ENCODE measurements around the gene ATXN2L.

The ATXN2L gene

GRCh38 chr16:28874406-28874805 lies 51.6 kb downstream of the ATXN2L start:
- no peak overlapping the region for H3K9ac ChIP-seq (ENCODE audit: low read depth, low read length)
- H3K27me3 ChIP-seq (ENCODE audit: control insufficient read depth, insufficient read depth, low read length), result no peaks in the 10 kb centered on the region
- peaks cover 6% of the 10 kb centered on the region; the same call in 1 of the 2 replicates for H3K4me1 ChIP-seq (ENCODE audit: control insufficient read depth, insufficient read depth, low read length)
- no peaks in the 10 kb centered on the region for H3K9me3 ChIP-seq (ENCODE audit: control insufficient read depth, insufficient read depth, low read length)
- H3K4me3 ChIP-seq (ENCODE audit: low read depth, low read length), result no peak overlapping the region
- H3K36me3 ChIP-seq (ENCODE audit: control insufficient read depth, insufficient read depth, low read length), result peaks cover 43% of the 10 kb centered on the region
- no peak overlapping the region for H3K27ac ChIP-seq (ENCODE audit: low read depth, low read length)

GRCh38 chr16:28875134-28876018 lies 52.6 kb downstream of the ATXN2L start:
- Histone ChIP-seq H3K27me3 (ENCODE audit: control insufficient read depth, insufficient read depth, low read length) (no peaks in the 10 kb centered on the region), H3K4me3 (ENCODE audit: low read depth, low read length) (no peak overlapping the region), H3K9me3 (ENCODE audit: control insufficient read depth, insufficient read depth, low read length) (no peaks in the 10 kb centered on the region), H3K9ac (ENCODE audit: low read depth, low read length) (no peak overlapping the region), H3K4me1 (ENCODE audit: control insufficient read depth, insufficient read depth, low read length) (peaks cover 6% of the 10 kb centered on the region; the same call in 1 of the 2 replicates), H3K27ac (ENCODE audit: low read depth, low read length) (peak overlapping the region; percentile 21), H3K36me3 (ENCODE audit: control insufficient read depth, insufficient read depth, low read length) (peaks cover 33% of the 10 kb centered on the region)

GRCh38 chr16:28876019-28876659 lies 53.3 kb downstream of the ATXN2L start:
- H3K9ac ChIP-seq (ENCODE audit: low read depth, low read length), result no peak overlapping the region
- peak overlapping the region; percentile 21 for H3K27ac ChIP-seq (ENCODE audit: low read depth, low read length)
- peaks cover 5% of the 10 kb centered on the region for H3K27me3 ChIP-seq (ENCODE audit: control insufficient read depth, insufficient read depth, low read length)
- no peaks in the 10 kb centered on the region for H3K9me3 ChIP-seq (ENCODE audit: control insufficient read depth, insufficient read depth, low read length)
- H3K4me3 ChIP-seq (ENCODE audit: low read depth, low read length), result no peak overlapping the region
- H3K36me3 ChIP-seq (ENCODE audit: control insufficient read depth, insufficient read depth, low read length), result peaks cover 26% of the 10 kb centered on the region
- peaks cover 12% of the 10 kb centered on the region; the same call in 1 of the 2 replicates for H3K4me1 ChIP-seq (ENCODE audit: control insufficient read depth, insufficient read depth, low read length)

GRCh38 chr16:28876973-28877654 lies 54.3 kb downstream of the ATXN2L start:
- no peaks in the 10 kb centered on the region for H3K9me3 ChIP-seq (ENCODE audit: control insufficient read depth, insufficient read depth, low read length)
- peaks cover 7% of the 10 kb centered on the region for H3K27me3 ChIP-seq (ENCODE audit: control insufficient read depth, insufficient read depth, low read length)
- peaks cover 16% of the 10 kb centered on the region for H3K36me3 ChIP-seq (ENCODE audit: control insufficient read depth, insufficient read depth, low read length)
- no peak overlapping the region for H3K9ac ChIP-seq (ENCODE audit: low read depth, low read length)
- no peak overlapping the region for H3K4me3 ChIP-seq (ENCODE audit: low read depth, low read length)
- peak overlapping the region; percentile 21 for H3K27ac ChIP-seq (ENCODE audit: low read depth, low read length)
- peaks cover 12% of the 10 kb centered on the region; the same call in 1 of the 2 replicates for H3K4me1 ChIP-seq (ENCODE audit: control insufficient read depth, insufficient read depth, low read length)

- Histone ChIP-seq H3K4me3 (ENCODE audit: low read depth, low read length) (no peak overlapping the region), H3K4me1 (ENCODE audit: control insufficient read depth, insufficient read depth, low read length) (peaks cover 12% of the 10 kb centered on the region; the same call in 1 of the 2 replicates), H3K36me3 (ENCODE audit: control insufficient read depth, insufficient read depth, low read length) (peaks cover 13% of the 10 kb centered on the region), H3K9ac (ENCODE audit: low read depth, low read length) (no peak overlapping the region), H3K9me3 (ENCODE audit: control insufficient read depth, insufficient read depth, low read length) (no peaks in the 10 kb centered on the region), H3K27ac (ENCODE audit: low read depth, low read length) (no peak overlapping the region), H3K27me3 (ENCODE audit: control insufficient read depth, insufficient read depth, low read length) (peaks cover 7% of the 10 kb centered on the region)
These were observed 54.8 kb downstream of the ATXN2L start for GRCh38 chr16:28877655-28878000.

GRCh38 chr16:28878083-28878926 lies 55.5 kb downstream of the ATXN2L start, which contains the start of gene ATP2A1:
TSS of gene ATP2A1 (plus strand) at chr16:28878488. CDS start at chr16:28878672, 184 bp downstream.
- Histone ChIP-seq H3K36me3 (ENCODE audit: control insufficient read depth, insufficient read depth, low read length) (peaks cover 9% of the 10 kb centered on the region), H3K9me3 (ENCODE audit: control insufficient read depth, insufficient read depth, low read length) (no peaks in the 10 kb centered on the region), H3K27ac (ENCODE audit: low read depth, low read length) (peak within 1 kb of the TSS; percentile 86), H3K4me3 (ENCODE audit: low read depth, low read length) (peak within 1 kb of the TSS; percentile 93), H3K27me3 (ENCODE audit: control insufficient read depth, insufficient read depth, low read length) (peaks cover 7% of the 10 kb centered on the region), H3K4me1 (ENCODE audit: control insufficient read depth, insufficient read depth, low read length) (peaks cover 17% of the 10 kb centered on the region), H3K9ac (ENCODE audit: low read depth, low read length) (peak within 1 kb of the TSS; percentile 82)

GRCh38 chr16:28879261-28879840 lies 56.6 kb downstream of the ATXN2L start:
- peak overlapping the region; percentile 93 for H3K4me3 ChIP-seq (ENCODE audit: low read depth, low read length)
- no peaks in the 10 kb centered on the region for H3K9me3 ChIP-seq (ENCODE audit: control insufficient read depth, insufficient read depth, low read length)
- H3K36me3 ChIP-seq (ENCODE audit: control insufficient read depth, insufficient read depth, low read length), result peaks cover 2% of the 10 kb centered on the region; the same call in 1 of the 2 replicates
- H3K9ac ChIP-seq (ENCODE audit: low read depth, low read length), result peak overlapping the region; percentile 82
- peak overlapping the region; percentile 86 for H3K27ac ChIP-seq (ENCODE audit: low read depth, low read length)
- peaks cover 23% of the 10 kb centered on the region for H3K4me1 ChIP-seq (ENCODE audit: control insufficient read depth, insufficient read depth, low read length)
- H3K27me3 ChIP-seq (ENCODE audit: control insufficient read depth, insufficient read depth, low read length), result peaks cover 7% of the 10 kb centered on the region

- peaks cover 7% of the 10 kb centered on the region for H3K27me3 ChIP-seq (ENCODE audit: control insufficient read depth, insufficient read depth, low read length)
- H3K9me3 ChIP-seq (ENCODE audit: control insufficient read depth, insufficient read depth, low read length), result no peaks in the 10 kb centered on the region
- peak overlapping the region; percentile 93 for H3K4me3 ChIP-seq (ENCODE audit: low read depth, low read length)
- peak overlapping the region; percentile 82 for H3K9ac ChIP-seq (ENCODE audit: low read depth, low read length)
- no peaks in the 10 kb centered on the region for H3K36me3 ChIP-seq (ENCODE audit: control insufficient read depth, insufficient read depth, low read length)
- peak overlapping the region; percentile 86 for H3K27ac ChIP-seq (ENCODE audit: low read depth, low read length)
- peaks cover 23% of the 10 kb centered on the region for H3K4me1 ChIP-seq (ENCODE audit: control insufficient read depth, insufficient read depth, low read length)
These were observed 57.2 kb downstream of the ATXN2L start for GRCh38 chr16:28879841-28880588.

GRCh38 chr16:28880589-28880915 lies 57.8 kb downstream of the ATXN2L start:
- Histone ChIP-seq H3K9ac (ENCODE audit: low read depth, low read length) (no peak overlapping the region; the same call in 1 of the 2 replicates), H3K4me1 (ENCODE audit: control insufficient read depth, insufficient read depth, low read length) (peaks cover 23% of the 10 kb centered on the region), H3K36me3 (ENCODE audit: control insufficient read depth, insufficient read depth, low read length) (no peaks in the 10 kb centered on the region), H3K4me3 (ENCODE audit: low read depth, low read length) (peak overlapping the region; percentile 93), H3K27ac (ENCODE audit: low read depth, low read length) (peak overlapping the region; percentile 78), H3K9me3 (ENCODE audit: control insufficient read depth, insufficient read depth, low read length) (no peaks in the 10 kb centered on the region), H3K27me3 (ENCODE audit: control insufficient read depth, insufficient read depth, low read length) (peaks cover 7% of the 10 kb centered on the region)

Measured in HUES48 (cell line).